Measurements from ENCODE around the gene PLEKHH1.
"Not testable (repeated sequence)": the region's sequence is repeated elsewhere in the genome, so short reads cannot be mapped to it uniquely, and the experiment has no call there.

The PLEKHH1 gene

GRCh38 chr14:67589204-67589770 is 56.2 kb downstream of the PLEKHH1 start:
- no peaks in the 10 kb centered on the region for H4K20me1 ChIP-seq (ENCODE audit: low read depth, low read length)
- peaks cover 15% of the 10 kb centered on the region; the same call in 1 of the 2 replicates for H3K36me3 ChIP-seq (ENCODE audit: low read length)
- H3K27me3 ChIP-seq (ENCODE audit: low read length): no peaks in the 10 kb centered on the region
- H3F3A ChIP-seq (ENCODE audit: insufficient read depth): no peaks in the 10 kb centered on the region; the same call in 1 of the 2 replicates
- no peak overlapping the region for H3K27ac ChIP-seq (ENCODE audit: low read depth, low read length)
- H3K9me3 ChIP-seq (ENCODE audit: insufficient read depth, low read length): no peaks in the 10 kb centered on the region
- no peak overlapping the region for H3K9ac ChIP-seq (ENCODE audit: low read length)
- H3K4me3 ChIP-seq (ENCODE audit: insufficient read depth, low read length, poor library complexity, severe bottlenecking): no peak overlapping the region
- TF ChIP-seq CTCF (IDR thresholded peaks at IDR 0.05; ENCODE audit: insufficient read depth, low read length, poor library complexity, severe bottlenecking) (no peak), EZH2phosphoT487 (conservative IDR thresholded peaks at IDR 0.05; ENCODE audit: low read length) (no peak)
- no peaks in the 10 kb centered on the region for H3K79me2 ChIP-seq (ENCODE audit: insufficient read depth, low read length)
- H2AFZ ChIP-seq (ENCODE audit: low read depth, low read length, severe bottlenecking): no peak overlapping the region
- H3K4me2 ChIP-seq (ENCODE audit: low read depth, low read length, poor library complexity, severe bottlenecking): no peak overlapping the region
- no peaks in the 10 kb centered on the region for H3K9me2 ChIP-seq (replicated peaks; ENCODE audit: insufficient read depth, low read length)

GRCh38 chr14:67593650-67594049 is 60.6 kb downstream of the PLEKHH1 start:
- H2AFZ ChIP-seq (ENCODE audit: low read depth, low read length, severe bottlenecking); H3K27me3 ChIP-seq (ENCODE audit: low read length); H3K27ac ChIP-seq (ENCODE audit: low read depth, low read length); H3K4me3 ChIP-seq (ENCODE audit: insufficient read depth, low read length, poor library complexity, severe bottlenecking); H3K9me2 ChIP-seq (replicated peaks; ENCODE audit: insufficient read depth, low read length); H3K9me3 ChIP-seq (ENCODE audit: insufficient read depth, low read length); H3K9ac ChIP-seq (ENCODE audit: low read length); H4K20me1 ChIP-seq (ENCODE audit: low read depth, low read length); H3F3A ChIP-seq (ENCODE audit: insufficient read depth); H3K4me2 ChIP-seq (ENCODE audit: low read depth, low read length, poor library complexity, severe bottlenecking): not testable (repeated sequence)
- Histone ChIP-seq H3K79me2 (ENCODE audit: insufficient read depth, low read length) (peaks cover 28% of the 10 kb centered on the region), H3K36me3 (ENCODE audit: low read length) (peaks cover 15% of the 10 kb centered on the region; the same call in 1 of the 2 replicates)

GRCh38 chr14:67595392-67595791 is 62.3 kb downstream of the PLEKHH1 start:
- H2AFZ ChIP-seq (ENCODE audit: low read depth, low read length, severe bottlenecking): no peak overlapping the region
- TF ChIP-seq EZH2phosphoT487 (conservative IDR thresholded peaks at IDR 0.05; ENCODE audit: low read length) (no peak), CTCF (IDR thresholded peaks at IDR 0.05; ENCODE audit: insufficient read depth, low read length, poor library complexity, severe bottlenecking) (no peak)
- peaks cover 41% of the 10 kb centered on the region for H3K79me2 ChIP-seq (ENCODE audit: insufficient read depth, low read length)

GRCh38 chr14:67599698-67600561 is 66.8 kb downstream of the PLEKHH1 start, which contains the start of gene PIGH:
Gene PIGH, minus strand, starts transcription at chr14:67600268. Its CDS starts 65 bp downstream, at chr14:67600203.
- Histone ChIP-seq H3K4me3 (ENCODE audit: insufficient read depth, low read length, poor library complexity, severe bottlenecking) (peak within 1 kb of the TSS; percentile 93), H3K9me3 (ENCODE audit: insufficient read depth, low read length) (no peaks in the 10 kb centered on the region), H3K27ac (ENCODE audit: low read depth, low read length) (no peak within 1 kb of the TSS), H3K9me2 (replicated peaks; ENCODE audit: insufficient read depth, low read length) (no peaks in the 10 kb centered on the region), H2AFZ (ENCODE audit: low read depth, low read length, severe bottlenecking) (peak within 1 kb of the TSS; percentile 87), H3K9ac (ENCODE audit: low read length) (peak within 1 kb of the TSS; percentile 88), H4K20me1 (ENCODE audit: low read depth, low read length) (no peaks in the 10 kb centered on the region), H3K27me3 (ENCODE audit: low read length) (no peaks in the 10 kb centered on the region), H3K4me2 (ENCODE audit: low read depth, low read length, poor library complexity, severe bottlenecking) (peak within 1 kb of the TSS; percentile 71), H3F3A (ENCODE audit: insufficient read depth) (no peaks in the 10 kb centered on the region), H3K36me3 (ENCODE audit: low read length) (no peaks in the 10 kb centered on the region), H3K79me2 (ENCODE audit: insufficient read depth, low read length) (peaks cover 41% of the 10 kb centered on the region)
- TF ChIP-seq EZH2phosphoT487 (conservative IDR thresholded peaks at IDR 0.05; ENCODE audit: low read length) (no peak), CTCF (IDR thresholded peaks at IDR 0.05; ENCODE audit: insufficient read depth, low read length, poor library complexity, severe bottlenecking) (peak; percentile 47)

More at GRCh38 chr14:67595392-67595791, 62.3 kb downstream of the PLEKHH1 start:
- H3K9me2 ChIP-seq (replicated peaks; ENCODE audit: insufficient read depth, low read length): no peaks in the 10 kb centered on the region
- H4K20me1 ChIP-seq (ENCODE audit: low read depth, low read length): no peaks in the 10 kb centered on the region
- no peak overlapping the region for H3K4me3 ChIP-seq (ENCODE audit: insufficient read depth, low read length, poor library complexity, severe bottlenecking)
- H3K36me3 ChIP-seq (ENCODE audit: low read length): peaks cover 12% of the 10 kb centered on the region; the same call in 1 of the 2 replicates
- H3K9me3 ChIP-seq (ENCODE audit: insufficient read depth, low read length): no peaks in the 10 kb centered on the region
- no peaks in the 10 kb centered on the region for H3K27me3 ChIP-seq (ENCODE audit: low read length)
- H3F3A ChIP-seq (ENCODE audit: insufficient read depth): no peaks in the 10 kb centered on the region; the same call in 1 of the 2 replicates
- no peak overlapping the region for H3K9ac ChIP-seq (ENCODE audit: low read length)
- H3K27ac ChIP-seq (ENCODE audit: low read depth, low read length): no peak overlapping the region
- no peak overlapping the region for H3K4me2 ChIP-seq (ENCODE audit: low read depth, low read length, poor library complexity, severe bottlenecking)

GRCh38 chr14:67600562-67600974 is 67.5 kb downstream of the PLEKHH1 start:
- not testable (repeated sequence) for H3K36me3 ChIP-seq (ENCODE audit: low read length); H3K9me2 ChIP-seq (replicated peaks; ENCODE audit: insufficient read depth, low read length); H3K27me3 ChIP-seq (ENCODE audit: low read length); H3K27ac ChIP-seq (ENCODE audit: low read depth, low read length); H3K9me3 ChIP-seq (ENCODE audit: insufficient read depth, low read length); H4K20me1 ChIP-seq (ENCODE audit: low read depth, low read length); H3F3A ChIP-seq (ENCODE audit: insufficient read depth)
- Histone ChIP-seq H3K4me3 (ENCODE audit: insufficient read depth, low read length, poor library complexity, severe bottlenecking) (peak overlapping the region; percentile 51), H3K4me2 (ENCODE audit: low read depth, low read length, poor library complexity, severe bottlenecking) (peak overlapping the region; percentile 71), H3K9ac (ENCODE audit: low read length) (peak overlapping the region; percentile 88; the same call in 1 of the 2 replicates), H3K79me2 (ENCODE audit: insufficient read depth, low read length) (peaks cover 36% of the 10 kb centered on the region), H2AFZ (ENCODE audit: low read depth, low read length, severe bottlenecking) (peak overlapping the region; percentile 49)

Data from SU-DHL-6 (cell line).